Measurements from ENCODE around the gene FAM114A2. TPM values are rescaled to one million over a fixed set of nuclear protein-coding genes. Genes with fewer than 3 reads are reported as not detected.

FAM114A2 gene
- total RNA-seq, 1 experiment from 2014 or later, result 12.8 TPM

- peaks cover 34% of the 10 kb centered on the region for H3K27me3 Mint-ChIP-seq (ENCODE audit: low read depth)
- H3K27me3 ChIP-seq (ENCODE audit: insufficient read depth, low read length), result no peaks in the 10 kb centered on the region
- H2BK5ac ChIP-seq (ENCODE audit: insufficient read length, low read length), result no peak overlapping the region
- no peaks in the 10 kb centered on the region for H3K9me3 ChIP-seq (ENCODE audit: control insufficient read depth, low read depth, low read length)
- H2BK20ac ChIP-seq (ENCODE audit: low read depth, low read length, poor library complexity, severe bottlenecking), result no peak overlapping the region
- H3K36me3 Mint-ChIP-seq (ENCODE audit: insufficient read depth in 1 of 3, low read depth in 3 of 3), result no peaks in the 10 kb centered on the region
- no peaks in the 10 kb centered on the region for H3K23me2 ChIP-seq (ENCODE audit: insufficient read length, low read depth, low read length, poor library complexity, severe bottlenecking)
- no peak overlapping the region for H3K23ac ChIP-seq (ENCODE audit: insufficient read length, low read depth, low read length)
- H2BK120ac ChIP-seq (ENCODE audit: low read depth, low read length, poor library complexity, severe bottlenecking), result no peak overlapping the region
- no peak overlapping the region for H4K91ac ChIP-seq (ENCODE audit: insufficient read length, low read depth, low read length)
- H3K79me2 ChIP-seq (ENCODE audit: insufficient read depth, low read length), result no peaks in the 10 kb centered on the region
- no peaks in the 10 kb centered on the region for H3K79me1 ChIP-seq (ENCODE audit: insufficient read depth, low read depth, low read length, poor library complexity, severe bottlenecking)
- H3K4me2 ChIP-seq (ENCODE audit: insufficient read depth, insufficient read length, low read length), result no peak overlapping the region
- H3K4me3 Mint-ChIP-seq, result no peak overlapping the region
- H3K18ac ChIP-seq (ENCODE audit: insufficient read length, low read depth, low read length), result no peak overlapping the region
- no peak overlapping the region for H3K9ac ChIP-seq (ENCODE audit: extremely low read depth, insufficient read length, low read length)
- no peak overlapping the region for H2AK5ac ChIP-seq (ENCODE audit: insufficient read length, low read length)
- H3K27ac ChIP-seq (ENCODE audit: insufficient read length, low read depth, low read length), result no peak overlapping the region
- no peak overlapping the region for H3K56ac ChIP-seq (ENCODE audit: insufficient read length, low read depth, low read length)
- peaks cover 3% of the 10 kb centered on the region; the same call in 1 of the 2 replicates for H3K4me1 ChIP-seq (ENCODE audit: insufficient read depth, low read length)
- H2AFZ ChIP-seq (ENCODE audit: low read length), result no peak overlapping the region
- H4K5ac ChIP-seq (ENCODE audit: insufficient read length, low read depth, low read length), result no peak overlapping the region
- no peak overlapping the region for H3K14ac ChIP-seq (ENCODE audit: insufficient read depth, low read length)
- TF ChIP-seq CTCF (conservative IDR thresholded peaks at IDR 0.05), result no peak
- no peak overlapping the region for H3K27ac Mint-ChIP-seq
- no peak overlapping the region for H4K8ac ChIP-seq (replicated peaks; ENCODE audit: insufficient read length, low read depth, low read length)
- no CpG with 5 or more reads among the region's 2 CpGs for WGBS (ENCODE audit: extremely low coverage, insufficient read length, low lambda C conversion rate)
- no peak overlapping the region for H3K4ac ChIP-seq (ENCODE audit: low read depth, low read length)
- DNase-seq, result no peak
- H3K4me1 Mint-ChIP-seq, result peaks cover 45 to 49% of the 10 kb centered on the region in 2 experiments
- no peaks in the 10 kb centered on the region for H3K9me3 Mint-ChIP-seq
- no peaks in the 10 kb centered on the region for H4K20me1 ChIP-seq (ENCODE audit: control insufficient read depth, insufficient read depth, insufficient read length)
- H3T11ph ChIP-seq (ENCODE audit: low read length), result no peak overlapping the region
- H2BK15ac ChIP-seq (ENCODE audit: low read depth, low read length), result no peak overlapping the region
- H2BK12ac ChIP-seq (ENCODE audit: insufficient read length, low read depth, low read length), result no peak overlapping the region
These were observed 42.5 kb upstream of the FAM114A2 start for GRCh38 chr5:154081246-154081645.

All from H9 (cell line).